Parathyroid adenoma (tissue), 2 donors: ENCODE results near the gene MSANTD2.

Experiments
- H2AFZ ChIP-seq: fragments of 300-600 bp; sonication (generic); one replicate; pipeline ENCODE4 v1.7.0; 2017; ENCODE audit warnings: antibody characterized with exemption, mild to moderate bottlenecking
- H3K27ac ChIP-seq: fragments of 300-600 bp; sonication (generic); one replicate; pipeline ENCODE4 v1.7.0; 2017
- H3K27me3 ChIP-seq: fragments of 300-600 bp; sonication (generic); one replicate; pipeline ENCODE4 v1.7.0; 2017; ENCODE audit warnings: low read length; ENCODE audit not compliant: control insufficient read depth, insufficient read depth
- H3K36me3 ChIP-seq: fragments of 300-600 bp; sonication (generic); one replicate; pipeline ENCODE4 v1.7.0; 2017; ENCODE audit warnings: low read length; ENCODE audit not compliant: control insufficient read depth, insufficient read depth
- H3K4me1 ChIP-seq: fragments of 300-600 bp; sonication (generic); one replicate; pipeline ENCODE4 v1.7.0; 2017; ENCODE audit warnings: control low read depth
- H3K4me2 ChIP-seq: fragments of 300-600 bp; sonication (generic); one replicate; pipeline ENCODE4 v1.7.0; 2017; ENCODE audit warnings: low read length
- H3K4me3 ChIP-seq: fragments of 300-600 bp; sonication (generic); one replicate; pipeline ENCODE4 v1.7.0; 2017; ENCODE audit warnings: low read depth, low read length
- H3K79me2 ChIP-seq: fragments of 300-600 bp; sonication (generic); one replicate; pipeline ENCODE4 v1.7.0; 2017; ENCODE audit warnings: control low read depth
- H3K9ac ChIP-seq: fragments of 300-600 bp; sonication (generic); one replicate; pipeline ENCODE4 v1.7.0; 2017; ENCODE audit warnings: mild to moderate bottlenecking
- H3K9me3 ChIP-seq: fragments of 300-600 bp; sonication (generic); one replicate; pipeline ENCODE4 v1.7.0; 2017; ENCODE audit warnings: low read length; ENCODE audit not compliant: control insufficient read depth
- CTCF ChIP-seq: fragments of 300-600 bp; sonication (generic); IDR thresholded peaks from one replicate; pipeline ENCODE4 v1.7.0; 2017; ENCODE audit warnings: antibody characterized with exemption, mild to moderate bottlenecking
- donor health status: primary hyperparathyroidism.

The MSANTD2 gene

GRCh38 chr11:124738713-124739478 lies 61.3 kb downstream of the MSANTD2 start:
- no peaks in the 10 kb centered on the region for H3K79me2 ChIP-seq
- no peak overlapping the region for H3K9ac ChIP-seq
- no peaks in the 10 kb centered on the region for H3K27me3 ChIP-seq
- no peak for TF ChIP-seq CTCF
- no peaks in the 10 kb centered on the region for H3K9me3 ChIP-seq
- no peak overlapping the region for H2AFZ ChIP-seq
- H3K4me3 ChIP-seq, result no peak overlapping the region
- no peak overlapping the region for H3K4me2 ChIP-seq
- no peak overlapping the region for H3K27ac ChIP-seq
- no peaks in the 10 kb centered on the region for H3K4me1 ChIP-seq
- no peaks in the 10 kb centered on the region for H3K36me3 ChIP-seq

GRCh38 chr11:124737638-124738305 lies 62.4 kb downstream of the MSANTD2 start:
- Histone ChIP-seq H3K4me2 (no peak overlapping the region), H3K4me3 (no peak overlapping the region), H2AFZ (no peak overlapping the region), H3K9ac (no peak overlapping the region), H3K9me3 (no peaks in the 10 kb centered on the region), H3K4me1 (no peaks in the 10 kb centered on the region), H3K27ac (no peak overlapping the region), H3K36me3 (no peaks in the 10 kb centered on the region), H3K27me3 (no peaks in the 10 kb centered on the region), H3K79me2 (no peaks in the 10 kb centered on the region)
- TF ChIP-seq CTCF, result no peak

- Histone ChIP-seq H3K4me1 (no peaks in the 10 kb centered on the region), H3K4me3 (no peak overlapping the region), H3K79me2 (no peaks in the 10 kb centered on the region), H3K9ac (no peak overlapping the region), H3K9me3 (no peaks in the 10 kb centered on the region), H3K27ac (no peak overlapping the region), H2AFZ (no peak overlapping the region), H3K27me3 (no peaks in the 10 kb centered on the region), H3K4me2 (no peak overlapping the region), H3K36me3 (no peaks in the 10 kb centered on the region)
- TF ChIP-seq CTCF, result no peak
Observed at GRCh38 chr11:124736736-124737135, 63.5 kb downstream of the MSANTD2 start.

- no peaks in the 10 kb centered on the region for H3K4me1 ChIP-seq
- H3K36me3 ChIP-seq, result no peaks in the 10 kb centered on the region
- no peak overlapping the region for H2AFZ ChIP-seq
- H3K9me3 ChIP-seq, result no peaks in the 10 kb centered on the region
- no peak for TF ChIP-seq CTCF
- no peak overlapping the region for H3K27ac ChIP-seq
- no peak overlapping the region for H3K4me3 ChIP-seq
- no peak overlapping the region for H3K4me2 ChIP-seq
- H3K9ac ChIP-seq, result no peak overlapping the region
- no peaks in the 10 kb centered on the region for H3K27me3 ChIP-seq
- no peaks in the 10 kb centered on the region for H3K79me2 ChIP-seq
Observed at GRCh38 chr11:124732230-124732629, 68.0 kb downstream of the MSANTD2 start.
